ENCODE measurements around the gene UGT1A9.
"Not testable (repeated sequence)": the region's sequence is repeated elsewhere in the genome, so short reads cannot be mapped to it uniquely, and the experiment has no call there.

UGT1A9 gene

GRCh38 chr2:233671290-233672161, at the start of gene UGT1A9:
Gene UGT1A9, plus strand, starts transcription at chr2:233671898. Its CDS starts 37 bp downstream, at chr2:233671935.
- no peak for DNase-seq

- no peak for DNase-seq
Observed at GRCh38 chr2:233627331-233628025, 44.2 kb upstream of the UGT1A9 start.

GRCh38 chr2:233636306-233636705, 35.4 kb upstream of the UGT1A9 start, which contains the start of gene UGT1A10:
Gene UGT1A10, plus strand, starts transcription at chr2:233636448. Its CDS starts 75 bp downstream, at chr2:233636523.
- not testable (repeated sequence) for DNase-seq

- DNase-seq = no peak
Observed at GRCh38 chr2:233638836-233639235, 32.9 kb upstream of the UGT1A9 start.

- DNase-seq = no peak
Observed at GRCh38 chr2:233639860-233640259, 31.8 kb upstream of the UGT1A9 start.

GRCh38 chr2:233643128-233643527, 28.6 kb upstream of the UGT1A9 start:
- DNase-seq = peak in 1 of 2 experiments; percentile 15

GRCh38 chr2:233646033-233646432, 25.7 kb upstream of the UGT1A9 start:
- not testable (repeated sequence) for DNase-seq

GRCh38 chr2:233650981-233651380, 20.7 kb upstream of the UGT1A9 start:
- no peak for DNase-seq

- no peak for DNase-seq
Observed at GRCh38 chr2:233651430-233651829, 20.3 kb upstream of the UGT1A9 start.

- no peak for DNase-seq
Observed at GRCh38 chr2:233654501-233654900, 17.2 kb upstream of the UGT1A9 start.

GRCh38 chr2:233655043-233655442, 16.7 kb upstream of the UGT1A9 start:
- no peak for DNase-seq

- DNase-seq = not testable (repeated sequence)
Observed at GRCh38 chr2:233655943-233656342, 15.8 kb upstream of the UGT1A9 start.

- no peak for DNase-seq
Observed at GRCh38 chr2:233656443-233656842, 15.3 kb upstream of the UGT1A9 start.

GRCh38 chr2:233658610-233659009, 13.1 kb upstream of the UGT1A9 start:
- no peak for DNase-seq

- DNase-seq = no peak
Observed at GRCh38 chr2:233663911-233664310, 7.8 kb upstream of the UGT1A9 start.

GRCh38 chr2:233668605-233669260, 3.0 kb upstream of the UGT1A9 start:
- no peak for DNase-seq

GRCh38 chr2:233672886-233673285, 1.2 kb downstream of the UGT1A9 start:
- DNase-seq = no peak

GRCh38 chr2:233673896-233674295, 2.2 kb downstream of the UGT1A9 start:
- DNase-seq = no peak

- no peak for DNase-seq
Observed at GRCh38 chr2:233674314-233674713, 2.6 kb downstream of the UGT1A9 start.

GRCh38 chr2:233674995-233675394, 3.3 kb downstream of the UGT1A9 start:
- peak in 1 of 2 experiments; percentile 6 for DNase-seq

GRCh38 chr2:233676046-233676445, 4.3 kb downstream of the UGT1A9 start:
- no peak for DNase-seq

GRCh38 chr2:233679196-233679595, 7.5 kb downstream of the UGT1A9 start:
- DNase-seq = no peak

- DNase-seq = no peak
Observed at GRCh38 chr2:233680361-233681045, 8.8 kb downstream of the UGT1A9 start.
